NCI-H748 treated with DMSO at 0.1 percent for 48 hours (cell line): ENCODE data around the gene TP73.

Experiments used
- DNase-seq: peaks from one replicate; lab custom pipeline; 2025; lab: John Stamatoyannopoulos, UW

TP73 gene

GRCh38 chr1:3653286-3653618 is 936 bp downstream of the TP73 start:
- DNase-seq: no peak

DNA sequence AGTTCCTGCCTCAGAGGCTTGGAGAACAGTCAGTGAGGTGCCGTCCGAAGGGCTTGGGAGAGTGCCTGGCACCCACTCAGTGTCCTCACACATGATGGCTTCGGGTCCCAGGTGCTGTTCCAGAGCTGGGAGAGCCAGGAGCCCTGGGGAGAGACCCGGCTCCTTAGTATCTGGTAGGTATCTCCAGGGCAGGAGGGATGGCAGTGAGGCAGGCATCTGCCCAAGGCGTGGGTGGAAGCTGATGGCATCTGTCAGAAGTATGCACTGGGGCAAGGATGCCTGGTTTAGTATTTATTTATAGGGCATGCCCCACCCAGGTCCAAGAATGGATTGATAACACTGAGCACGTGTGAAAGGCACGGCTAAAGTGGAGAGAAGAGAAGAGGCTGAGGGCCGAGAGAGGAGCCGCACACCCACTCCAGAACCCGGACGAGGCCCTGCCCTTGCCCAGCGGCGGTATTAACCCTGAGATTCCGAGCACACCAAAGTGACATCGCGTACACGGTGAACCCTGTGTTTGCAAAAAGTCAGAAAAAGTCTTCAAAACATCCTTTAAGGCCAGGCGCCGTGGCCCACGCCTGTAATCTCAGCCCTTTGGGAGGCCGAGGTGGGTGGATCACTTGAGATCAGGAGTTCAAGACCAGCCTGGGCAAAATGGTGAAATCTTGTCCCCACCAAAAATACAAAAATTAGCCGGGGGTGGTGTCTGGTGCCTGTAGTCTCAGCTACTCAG is 2.4 kb downstream of the TP73 start:
- DNase-seq: no peak

GRCh38 chr1:3656450-3657095 is 4.3 kb downstream of the TP73 start:
- no peak for DNase-seq

DNA sequence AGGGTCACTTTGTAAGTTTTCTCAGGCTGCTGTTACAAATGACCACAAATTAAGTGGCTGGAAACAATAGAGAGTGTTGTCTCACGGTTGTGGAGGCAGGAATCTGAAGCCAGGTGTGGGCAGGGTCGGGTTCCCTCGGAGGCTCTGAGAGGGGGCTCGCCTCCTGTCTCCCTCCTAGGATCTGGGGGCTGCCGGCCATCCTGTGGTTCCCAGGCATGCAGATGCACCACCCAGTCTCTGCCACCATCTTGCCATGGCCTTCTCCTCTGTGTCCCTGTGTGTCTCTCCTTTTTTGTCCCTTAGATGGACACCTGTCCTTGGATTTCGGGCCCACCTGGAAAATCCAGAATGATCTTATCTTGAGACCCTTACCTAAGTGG is 4.8 kb downstream of the TP73 start:
- DNase-seq: no peak

- no peak for DNase-seq
These were observed 5.4 kb downstream of the TP73 start for GRCh38 chr1:3657578-3658230.

DNA sequence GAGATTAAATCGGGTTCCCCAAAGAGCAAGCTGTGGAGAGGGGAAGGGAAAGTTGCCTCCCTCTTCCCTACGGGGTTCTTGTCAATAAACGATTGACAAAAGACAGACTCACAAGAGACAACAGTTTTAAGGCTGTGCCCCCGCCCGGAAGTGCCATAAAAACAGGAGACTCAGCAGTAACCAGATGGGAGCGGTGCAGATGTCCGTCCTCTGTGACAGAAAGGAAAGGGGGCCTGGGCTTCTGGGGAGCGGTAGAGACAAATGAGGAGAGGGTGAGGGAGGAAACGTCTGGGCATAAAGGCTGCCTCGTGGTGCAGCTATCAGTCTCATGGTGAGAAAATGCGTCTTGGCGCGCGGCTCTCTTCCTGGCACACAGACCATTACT is 5.9 kb downstream of the TP73 start:
- DNase-seq: peak; percentile 21

GRCh38 chr1:3659093-3659492 is 6.8 kb downstream of the TP73 start:
- DNase-seq: no peak

- no peak for DNase-seq
These were observed 8.4 kb downstream of the TP73 start for GRCh38 chr1:3660704-3661103.

- DNase-seq: no peak
These were observed 9.3 kb downstream of the TP73 start for GRCh38 chr1:3661631-3662030.

DNA sequence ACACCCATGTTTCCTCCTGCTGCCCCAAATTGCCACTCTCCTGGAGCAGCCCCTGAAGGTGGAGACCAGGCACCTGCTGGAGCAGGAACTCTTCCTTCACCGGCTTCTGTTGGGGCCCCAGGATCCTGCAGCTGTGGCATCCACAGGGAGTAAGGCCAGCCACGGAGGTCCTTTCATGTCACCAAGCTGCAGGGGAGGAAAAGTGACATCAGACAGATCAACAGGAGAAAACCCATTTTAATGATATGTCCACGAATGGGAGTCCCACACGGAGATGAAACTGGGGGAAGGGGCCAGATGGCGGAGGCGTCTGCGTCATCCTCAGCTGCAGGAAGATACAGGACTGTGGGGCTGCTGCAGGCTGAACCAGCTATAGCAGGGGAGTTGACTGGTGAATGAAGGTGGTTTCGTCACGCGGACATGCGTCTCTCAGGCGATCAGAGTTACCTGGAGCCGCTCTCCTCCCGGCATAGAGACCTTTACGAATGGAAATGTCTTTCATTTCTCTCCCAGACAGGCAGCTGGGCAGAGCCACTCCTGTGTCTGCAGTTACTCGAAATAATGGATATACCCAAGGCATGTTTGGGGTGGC is 9.9 kb downstream of the TP73 start:
- no peak for DNase-seq

DNA sequence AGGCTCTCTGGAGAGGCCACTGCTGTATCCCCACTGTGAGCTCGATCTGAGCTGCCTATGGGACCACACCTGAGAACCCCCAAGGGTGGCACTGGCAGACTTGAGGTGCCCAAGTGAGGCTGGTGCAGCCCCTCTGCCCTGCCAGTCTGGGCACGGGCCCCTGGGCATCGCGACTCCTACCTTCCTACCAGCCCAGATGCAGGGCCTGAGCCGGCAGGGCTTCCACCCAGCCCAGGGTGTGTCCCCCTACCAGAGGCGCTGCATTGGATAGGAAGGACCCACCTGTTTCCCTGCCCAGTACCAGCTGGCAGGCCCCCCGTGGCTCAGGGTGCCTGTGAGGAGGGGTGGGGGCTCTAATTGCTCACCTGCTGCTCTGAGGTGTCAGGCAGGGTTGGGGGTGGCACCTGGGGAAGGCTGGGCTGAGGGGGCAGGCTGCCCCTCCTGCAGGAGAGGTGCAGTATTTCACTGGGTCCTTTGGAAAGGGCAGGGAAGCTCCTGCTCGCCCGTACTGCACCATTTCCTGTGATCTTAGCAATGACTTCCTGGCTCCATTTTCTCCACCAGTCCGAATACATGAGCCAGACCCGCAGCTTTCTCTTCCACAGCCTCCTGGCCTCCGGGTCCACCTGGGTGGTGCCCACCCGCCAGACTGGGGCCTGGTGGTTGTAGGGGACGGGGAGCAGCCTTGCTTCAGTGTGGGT is 11.8 kb downstream of the TP73 start:
- DNase-seq: no peak

GRCh38 chr1:3664700-3665375 is 12.5 kb downstream of the TP73 start:
- no peak for DNase-seq

- no peak for DNase-seq
These were observed 15.8 kb downstream of the TP73 start for GRCh38 chr1:3668148-3668547.

- peak; percentile 71 for DNase-seq
These were observed 16.4 kb downstream of the TP73 start for GRCh38 chr1:3668585-3669300.

DNA sequence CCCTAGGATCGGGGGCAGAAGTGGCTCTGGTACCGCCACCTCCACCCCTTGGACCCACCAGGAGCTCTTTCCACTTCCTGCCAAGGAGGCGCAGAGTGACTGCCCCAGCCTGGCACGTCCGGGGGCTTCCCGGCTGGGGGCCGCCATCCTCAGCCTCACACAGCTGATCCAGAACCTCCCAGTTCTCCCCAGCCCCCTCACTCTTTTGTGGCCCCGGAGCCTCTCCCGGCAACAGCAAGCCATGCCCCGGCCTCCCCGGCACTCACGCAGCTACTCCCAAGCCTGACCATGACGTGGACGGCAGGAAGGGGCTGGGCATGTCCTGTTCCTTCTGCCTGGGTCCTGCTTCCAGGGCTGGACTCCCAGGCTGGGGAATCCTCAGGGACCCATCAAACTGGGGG is 17.1 kb downstream of the TP73 start:
- DNase-seq: no peak

DNA sequence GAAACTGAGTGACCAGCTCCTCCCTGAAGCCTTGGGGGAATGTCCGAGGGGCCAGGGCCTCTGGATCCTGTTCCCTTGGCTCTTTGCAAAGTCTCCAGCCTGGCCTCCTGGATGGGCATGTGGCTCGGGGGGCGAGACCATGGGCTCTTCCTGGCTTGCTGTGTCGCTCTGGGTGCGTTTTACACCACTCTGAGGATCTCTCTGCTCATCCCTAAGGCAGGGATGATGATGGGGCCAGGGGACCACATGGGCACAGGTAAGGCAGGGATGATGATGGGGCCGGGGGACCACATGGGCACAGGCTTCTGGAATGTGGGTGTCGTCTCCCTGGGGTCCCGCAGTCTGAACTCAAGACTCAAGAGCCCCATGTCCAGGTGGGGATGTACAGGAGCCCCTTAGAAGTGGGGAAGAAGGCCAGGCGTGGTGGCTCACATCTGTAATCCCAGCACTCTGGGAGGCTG is 17.7 kb downstream of the TP73 start:
- DNase-seq: no peak

DNA sequence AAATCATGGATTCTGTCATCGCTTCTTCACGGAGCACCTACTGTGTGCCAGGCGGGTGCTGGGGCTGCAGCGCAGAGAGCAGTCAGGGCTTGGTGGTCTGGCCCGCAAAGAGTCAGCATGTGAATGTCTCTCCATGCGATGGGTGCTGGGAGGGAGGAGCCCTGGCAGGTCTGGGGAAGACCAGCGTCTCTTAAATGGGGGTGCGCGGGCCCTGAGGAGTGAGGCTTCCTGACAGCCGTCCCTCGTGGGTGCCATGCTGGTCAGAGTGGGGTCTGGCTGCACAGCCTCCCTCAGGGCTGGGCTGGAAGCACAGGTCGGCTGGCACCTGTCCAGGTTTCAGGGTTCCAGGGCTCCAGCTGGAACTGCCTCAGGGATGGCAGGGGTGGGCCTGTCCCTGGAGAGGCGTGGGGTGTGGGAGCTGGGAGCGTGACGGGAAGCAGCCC is 18.5 kb downstream of the TP73 start:
- DNase-seq: no peak

- DNase-seq: no peak
These were observed 19.3 kb downstream of the TP73 start for GRCh38 chr1:3671371-3672180.

DNA sequence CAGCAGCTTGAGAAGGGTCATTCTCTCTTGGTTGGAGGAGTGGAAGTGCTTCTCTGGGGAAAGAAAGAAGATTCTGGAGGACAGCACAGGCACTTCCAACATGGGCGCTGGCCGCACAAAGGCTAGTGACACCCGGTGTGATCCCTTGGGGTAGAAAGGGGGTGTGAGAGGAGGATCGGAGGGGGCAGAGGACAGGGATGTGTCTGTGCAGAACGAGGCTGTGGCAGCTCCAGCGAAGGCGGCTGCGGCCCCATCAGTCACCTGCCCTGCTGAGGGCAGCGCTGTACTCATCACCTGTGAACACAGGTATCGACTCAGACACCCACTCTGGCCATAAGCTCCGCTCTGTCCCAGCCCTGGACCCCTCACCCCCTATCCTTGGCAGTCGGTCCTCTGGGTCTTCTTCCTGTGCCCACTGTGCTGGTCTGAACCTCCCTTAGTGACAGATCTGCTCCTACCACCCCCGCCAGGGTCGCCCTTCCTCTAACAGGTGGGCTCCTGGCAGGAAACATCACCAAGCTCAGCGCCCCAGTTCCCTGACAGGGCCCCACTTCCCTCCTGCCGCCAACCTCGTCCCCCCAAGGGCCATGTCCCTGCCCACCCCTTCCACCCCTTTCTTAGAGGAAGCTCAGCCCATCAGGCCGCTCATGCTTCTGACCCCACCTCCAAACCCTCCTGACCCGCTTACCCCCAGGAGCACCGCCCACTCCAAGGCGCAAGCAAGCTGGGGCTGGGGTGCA is 20.1 kb downstream of the TP73 start:
- DNase-seq: no peak

GRCh38 chr1:3672971-3673361 is 20.6 kb downstream of the TP73 start:
- no peak for DNase-seq
